Measurements from ENCODE around the gene ZNF358. TPM values are rescaled to one million over a fixed set of nuclear protein-coding genes. Genes with fewer than 3 reads are reported as not detected.

Gene ZNF358
- total and polyA plus RNA-seq, 2 experiments from 2014 or later, result 40.7 to 99.6 TPM

DNA sequence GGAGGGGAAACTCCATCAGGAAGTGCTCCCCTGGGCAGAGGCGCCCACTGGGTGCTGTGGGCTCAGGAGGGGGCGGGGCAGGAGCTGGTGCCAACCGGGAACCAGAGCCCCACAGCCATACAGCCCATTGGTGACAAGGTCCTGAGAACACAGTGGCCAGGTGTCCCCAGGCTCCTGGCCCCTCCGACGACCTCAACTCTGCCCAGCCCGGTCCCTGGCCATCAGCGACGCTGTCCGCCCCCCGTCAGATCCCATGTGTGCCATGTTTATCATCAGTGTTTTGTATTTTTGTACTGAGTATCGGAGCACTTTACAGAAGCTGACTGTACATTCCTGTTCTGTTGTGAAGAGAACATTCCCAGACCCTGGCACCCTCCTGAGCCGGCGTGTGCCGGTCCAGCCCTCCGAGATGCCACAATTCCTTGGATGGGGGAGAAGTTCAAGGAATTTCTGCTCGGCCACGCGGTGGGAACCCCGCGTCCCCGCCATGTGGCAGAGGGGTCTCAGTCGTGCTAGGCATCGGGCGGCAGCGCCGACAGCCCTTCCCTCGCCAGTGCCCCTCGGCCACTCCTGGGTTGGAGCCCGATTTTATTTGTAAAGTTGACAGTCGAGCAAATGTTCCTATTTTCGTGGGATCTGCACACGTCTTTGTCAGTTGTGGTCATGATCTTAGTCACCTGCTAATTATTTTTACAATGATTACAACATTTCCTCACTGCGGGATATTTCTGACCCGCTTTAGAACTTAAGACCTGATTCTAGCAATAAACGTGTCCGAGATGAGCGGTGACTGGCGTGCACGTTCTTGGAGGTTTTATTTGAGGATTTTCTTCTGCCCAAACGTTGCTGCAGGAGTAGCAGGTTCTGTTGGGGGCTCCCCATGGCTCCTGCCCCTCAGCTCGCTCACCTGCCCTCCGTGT, 43.9 kb upstream of the ZNF358 start:
- DNase-seq (ENCODE audit: low read depth in 1 of 2, low spot score in 1 of 2), result no peak
- Histone ChIP-seq H3K27me3 (no peaks in the 10 kb centered on the region), H3K27ac (no peak overlapping the region), H3K4me1 (ENCODE audit: low read depth) (no peaks in the 10 kb centered on the region), H3K9me3 (ENCODE audit: low read depth) (no peaks in the 10 kb centered on the region), H3K4me3 (no peak overlapping the region), H3K36me3 (peaks cover 2% of the 10 kb centered on the region)
- no peak for TF ChIP-seq CTCF (IDR thresholded peaks at IDR 0.05; ENCODE audit: low read depth, low read length)

DNA sequence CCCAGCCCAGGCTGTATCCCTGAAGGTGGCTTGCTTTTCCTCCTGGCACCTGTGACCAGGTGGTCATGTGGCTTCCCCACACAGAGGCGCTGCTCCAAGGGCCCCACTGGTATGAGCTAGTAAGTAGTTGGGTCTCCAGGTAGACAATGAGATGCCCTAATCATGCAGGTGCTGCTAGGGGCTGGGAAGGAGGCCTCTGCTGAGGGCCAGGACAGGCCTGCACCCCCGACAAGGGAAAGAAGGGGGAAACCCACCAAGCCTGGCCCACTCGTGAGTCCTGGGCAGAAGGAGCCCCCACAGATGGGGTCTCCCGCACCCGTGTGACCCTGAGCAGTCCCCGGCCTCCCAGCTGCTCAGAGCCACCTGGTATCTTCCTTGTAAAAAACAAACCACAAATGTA, 40.2 kb upstream of the ZNF358 start:
- no peak for DNase-seq (ENCODE audit: low read depth in 1 of 2, low spot score in 1 of 2)
- no peak for TF ChIP-seq CTCF (IDR thresholded peaks at IDR 0.05; ENCODE audit: low read depth, low read length)
- H3K36me3 ChIP-seq, result peaks cover 1% of the 10 kb centered on the region

DNA sequence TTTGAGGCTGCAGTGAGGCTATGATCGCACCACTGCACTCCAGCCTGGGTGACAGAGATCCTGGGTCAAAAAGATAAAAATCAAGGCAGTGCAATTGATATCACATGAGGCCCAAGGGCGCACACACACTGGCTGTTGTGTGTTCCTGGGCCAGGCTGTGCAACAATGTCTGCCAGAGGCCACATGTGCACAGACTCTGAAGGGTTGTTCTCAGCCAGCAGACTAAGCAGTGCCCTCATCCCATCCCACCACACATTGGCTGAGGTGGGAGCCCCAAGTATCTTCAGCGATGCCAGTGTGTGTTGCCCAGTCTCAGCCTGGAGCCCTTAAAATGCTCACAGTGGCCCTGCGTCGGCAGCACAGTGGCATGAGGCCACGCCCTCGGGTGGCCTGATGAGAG, 39.7 kb upstream of the ZNF358 start:
- DNase-seq (ENCODE audit: low read depth in 1 of 2, low spot score in 1 of 2), result no peak
- Histone ChIP-seq H3K4me1 (ENCODE audit: low read depth) (peaks cover 4% of the 10 kb centered on the region), H3K27ac (no peak overlapping the region), H3K9me3 (ENCODE audit: low read depth) (no peaks in the 10 kb centered on the region), H3K4me3 (no peak overlapping the region), H3K27me3 (no peaks in the 10 kb centered on the region), H3K36me3 (no peaks in the 10 kb centered on the region)
- TF ChIP-seq CTCF (IDR thresholded peaks at IDR 0.05; ENCODE audit: low read depth, low read length), result no peak

More for the DNA sequence above, 40.2 kb upstream of the ZNF358 start:
- no peaks in the 10 kb centered on the region for H3K9me3 ChIP-seq (ENCODE audit: low read depth)
- H3K27me3 ChIP-seq, result no peaks in the 10 kb centered on the region
- no peak overlapping the region for H3K27ac ChIP-seq
- no peak overlapping the region for H3K4me3 ChIP-seq
- H3K4me1 ChIP-seq (ENCODE audit: low read depth), result peaks cover 1% of the 10 kb centered on the region

- DNase-seq (ENCODE audit: low read depth in 1 of 2, low spot score in 1 of 2), result no peak
- H3K4me3 ChIP-seq, result no peak overlapping the region
- H3K36me3 ChIP-seq, result no peaks in the 10 kb centered on the region
- TF ChIP-seq CTCF (IDR thresholded peaks at IDR 0.05; ENCODE audit: low read depth, low read length), result no peak
- peaks cover 4% of the 10 kb centered on the region for H3K4me1 ChIP-seq (ENCODE audit: low read depth)
- no peaks in the 10 kb centered on the region for H3K27me3 ChIP-seq
- H3K27ac ChIP-seq, result no peak overlapping the region
- no peaks in the 10 kb centered on the region for H3K9me3 ChIP-seq (ENCODE audit: low read depth)
Measured at GRCh38 chr19:7476777-7477494, 39.0 kb upstream of the ZNF358 start.

- no peak for DNase-seq (ENCODE audit: low read depth in 1 of 2, low spot score in 1 of 2)
- no peaks in the 10 kb centered on the region for H3K36me3 ChIP-seq
- no peaks in the 10 kb centered on the region for H3K9me3 ChIP-seq (ENCODE audit: low read depth)
- no peaks in the 10 kb centered on the region for H3K27me3 ChIP-seq
- H3K27ac ChIP-seq, result no peak overlapping the region
- no peak for TF ChIP-seq CTCF (IDR thresholded peaks at IDR 0.05; ENCODE audit: low read depth, low read length)
- peaks cover 4% of the 10 kb centered on the region for H3K4me1 ChIP-seq (ENCODE audit: low read depth)
- H3K4me3 ChIP-seq, result no peak overlapping the region
Measured at GRCh38 chr19:7477758-7478157, 38.1 kb upstream of the ZNF358 start.

Data from cardiac muscle cell (in vitro differentiated cells and primary cell).